ENCODE results near the gene ANKRD45.
"Not testable (repeated sequence)": the region's sequence is repeated elsewhere in the genome, so short reads cannot be mapped to it uniquely, and the experiment has no call there.

Gene ANKRD45, protein sequence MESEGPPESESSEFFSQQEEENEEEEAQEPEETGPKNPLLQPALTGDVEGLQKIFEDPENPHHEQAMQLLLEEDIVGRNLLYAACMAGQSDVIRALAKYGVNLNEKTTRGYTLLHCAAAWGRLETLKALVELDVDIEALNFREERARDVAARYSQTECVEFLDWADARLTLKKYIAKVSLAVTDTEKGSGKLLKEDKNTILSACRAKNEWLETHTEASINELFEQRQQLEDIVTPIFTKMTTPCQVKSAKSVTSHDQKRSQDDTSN

DNA sequence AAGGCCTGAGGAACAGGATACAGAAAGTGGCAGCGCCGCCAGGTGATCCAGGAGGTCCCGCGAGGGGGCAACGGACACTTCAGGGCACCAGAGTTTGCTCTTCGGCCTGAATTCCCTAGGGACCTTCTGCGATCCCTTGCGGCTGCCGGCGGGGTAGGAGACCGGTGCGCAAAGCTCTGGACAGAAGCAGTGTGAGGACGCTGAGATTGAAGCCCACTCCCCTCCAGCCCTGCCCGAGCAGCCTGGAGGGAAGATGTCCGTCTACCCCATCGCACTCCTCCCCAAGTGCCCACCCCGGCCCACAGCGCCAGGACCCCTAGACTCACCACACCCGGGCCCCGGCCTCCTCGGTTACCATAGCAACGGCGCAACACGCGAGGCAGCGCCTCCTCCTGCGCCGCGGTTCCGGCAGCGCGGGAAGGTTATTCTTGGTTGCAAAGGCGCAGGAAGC lies at the start of gene ANKRD45:
ANKRD45 (minus strand) TSS at position 361 of the 451 bp plus-strand sequence. CDS start 10,433 bp downstream, outside the sequence.
- DNase-seq = no peak

DNA sequence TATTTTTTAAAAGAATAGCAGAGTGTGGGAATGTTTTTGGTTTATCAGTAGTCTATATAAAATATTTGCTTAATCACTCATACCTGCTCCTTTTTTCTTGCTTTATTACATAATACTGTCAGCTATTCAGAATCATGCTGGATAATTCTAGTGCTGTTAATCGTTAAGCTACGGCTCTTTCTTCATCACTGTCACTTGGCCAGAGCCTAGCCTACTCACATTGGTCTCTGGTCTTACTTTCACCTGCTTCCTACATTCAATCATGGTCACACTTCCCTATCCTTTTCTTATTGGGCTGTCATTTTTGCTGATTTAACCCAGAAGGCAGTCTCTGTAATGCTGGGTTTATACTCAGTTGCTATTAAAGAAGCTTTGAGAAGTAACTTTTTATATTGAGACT lies 47.6 kb upstream of the ANKRD45 start:
- DNase-seq = no peak

DNA sequence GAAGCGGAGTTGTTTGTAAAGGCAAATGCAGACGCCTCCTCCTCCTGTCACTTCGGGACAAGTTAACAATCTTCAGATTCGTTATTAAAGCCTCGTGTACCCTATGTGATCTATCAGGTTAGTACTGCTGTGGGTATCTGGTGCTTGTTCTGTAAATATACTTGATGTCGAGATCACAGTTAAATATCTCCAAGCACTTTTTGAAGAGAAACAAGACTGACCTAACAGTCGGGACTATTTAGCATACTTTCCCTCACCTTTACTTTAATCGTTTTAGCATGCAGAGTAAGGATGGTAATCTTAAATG lies 45.8 kb upstream of the ANKRD45 start:
- no peak for DNase-seq

DNA sequence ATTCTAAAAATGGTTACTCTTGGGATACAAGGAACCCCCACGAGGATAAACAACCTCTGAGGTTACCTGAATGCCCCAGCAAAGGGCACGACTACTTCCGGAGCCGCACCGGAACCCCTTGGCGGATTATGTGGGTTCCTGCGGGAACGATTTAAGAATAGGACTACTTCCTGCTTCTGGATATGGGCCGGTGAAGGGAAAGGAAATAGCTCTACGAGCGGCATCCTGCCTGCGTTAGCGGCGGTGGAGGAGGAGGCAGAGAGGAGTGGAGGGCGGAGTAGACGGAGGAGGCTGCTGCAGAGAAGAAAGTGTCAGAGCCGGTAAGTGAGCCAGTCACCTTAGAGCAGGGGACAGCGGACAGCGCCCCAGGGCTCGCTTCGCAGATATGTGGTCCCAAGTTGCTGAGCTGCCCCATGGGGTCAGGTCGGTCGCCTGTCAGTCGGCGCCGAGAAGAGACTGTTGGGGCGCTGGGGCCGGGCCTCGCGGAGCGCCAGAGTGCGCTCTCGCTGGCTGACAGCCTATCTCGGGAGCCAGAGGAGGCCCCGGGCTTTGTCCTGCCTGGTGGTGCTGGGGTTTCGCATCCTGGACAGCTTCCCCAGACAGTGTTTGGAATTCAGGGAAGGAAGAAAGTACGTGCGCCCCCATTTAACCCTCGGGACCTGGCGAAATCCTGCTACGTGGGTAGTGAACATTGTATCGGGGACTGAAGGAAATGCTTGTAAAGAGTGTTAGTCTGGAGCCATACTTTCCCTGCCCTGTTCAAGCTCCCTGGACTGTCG lies 45.3 kb upstream of the ANKRD45 start, which contains the start of gene KLHL20:
KLHL20 (plus strand) TSS at position 223 of the 779 bp plus-strand sequence. CDS start 1,063 bp downstream, outside the sequence.
- peak; percentile 91 for DNase-seq

DNA sequence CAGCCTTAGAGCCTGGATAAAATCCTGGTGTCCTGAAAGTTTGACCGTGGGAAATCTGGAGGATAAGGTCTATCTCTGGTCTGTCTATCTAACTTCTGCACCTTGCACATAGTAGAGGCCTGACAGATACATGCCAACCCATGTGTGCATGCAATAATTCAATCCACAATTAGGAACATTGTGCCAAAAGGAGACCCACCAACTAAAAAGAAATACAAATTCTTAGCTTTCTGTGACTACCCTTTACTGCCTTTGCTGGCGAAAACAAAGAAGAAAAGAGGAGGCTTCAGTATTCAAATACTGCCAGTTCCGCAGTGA lies 44.7 kb upstream of the ANKRD45 start:
- DNase-seq = no peak

DNA sequence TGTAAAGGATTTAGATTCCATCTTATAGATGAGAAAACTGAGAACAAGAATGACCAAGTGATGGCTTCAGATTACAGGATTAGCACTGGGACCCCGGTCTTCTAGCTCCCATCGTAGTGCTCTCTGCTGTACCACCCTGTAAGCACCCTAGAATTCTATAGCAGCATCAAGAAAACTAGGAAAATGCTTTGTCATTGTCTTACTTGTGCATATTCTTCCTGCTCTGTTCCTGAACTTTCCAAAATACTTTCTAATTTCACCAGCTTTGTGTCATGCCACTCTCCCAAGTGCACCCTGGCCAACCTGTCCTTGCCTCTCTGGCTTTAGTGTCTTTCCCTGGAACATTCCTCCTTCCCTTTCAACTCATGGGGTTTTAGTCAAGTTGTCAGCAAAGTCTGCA lies 39.1 kb upstream of the ANKRD45 start:
- no peak for DNase-seq

DNA sequence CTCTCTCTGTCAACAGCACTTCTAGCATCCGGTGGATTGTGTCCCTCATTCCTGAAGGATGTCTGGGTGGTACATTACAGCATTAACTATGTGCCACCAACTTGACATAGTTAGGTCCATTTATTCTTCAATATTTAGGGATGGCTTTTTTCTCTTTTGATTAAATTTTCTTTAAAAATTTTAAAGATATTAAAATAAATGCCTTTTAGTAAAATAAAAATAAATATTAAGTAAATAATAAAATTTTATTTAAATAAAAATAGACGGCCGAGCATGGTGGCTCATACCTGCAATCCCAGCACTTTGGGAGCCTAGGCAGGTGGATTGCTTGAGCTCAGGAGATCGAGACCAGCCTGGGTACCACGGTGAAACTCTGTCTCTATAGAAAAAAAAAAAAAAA lies 35.5 kb upstream of the ANKRD45 start:
- DNase-seq = no peak

DNA sequence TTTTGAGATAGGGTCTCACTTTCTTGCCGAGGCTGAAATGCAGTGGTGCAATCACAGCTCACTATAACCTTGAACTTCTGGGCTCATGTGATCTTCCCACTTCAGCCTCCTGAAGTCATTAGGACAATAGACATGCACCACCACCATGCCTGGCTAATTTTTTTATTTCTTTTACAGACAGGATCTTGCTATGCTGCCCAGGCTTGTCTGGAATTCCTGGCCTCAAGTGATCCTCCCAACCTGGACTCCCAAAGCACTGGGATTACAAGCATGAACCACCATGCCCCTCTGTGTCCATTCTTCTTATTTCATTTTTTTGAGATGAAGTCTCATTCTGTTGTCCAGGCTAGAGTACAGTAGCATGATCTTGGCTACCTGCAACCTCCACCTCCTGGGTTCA lies 33.1 kb upstream of the ANKRD45 start:
- DNase-seq = no peak

DNA sequence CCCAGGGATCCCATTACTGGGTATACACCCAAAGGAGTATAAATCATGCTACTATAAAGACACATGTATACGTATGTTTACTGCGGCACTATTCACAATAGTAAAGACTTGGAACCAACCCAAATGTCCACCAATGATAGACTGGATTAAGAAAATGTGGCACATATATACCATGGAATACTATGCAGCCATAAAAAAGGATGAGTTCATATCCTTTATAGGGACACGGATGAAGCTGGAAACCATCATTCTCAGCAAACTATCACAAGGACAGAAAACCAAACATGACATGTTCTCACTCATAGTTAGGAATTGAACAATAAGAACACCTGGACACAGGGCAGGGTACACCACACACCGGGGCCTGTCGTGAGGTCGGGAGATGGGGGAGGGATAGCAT lies 31.6 kb upstream of the ANKRD45 start:
- DNase-seq = not testable (repeated sequence)

DNA sequence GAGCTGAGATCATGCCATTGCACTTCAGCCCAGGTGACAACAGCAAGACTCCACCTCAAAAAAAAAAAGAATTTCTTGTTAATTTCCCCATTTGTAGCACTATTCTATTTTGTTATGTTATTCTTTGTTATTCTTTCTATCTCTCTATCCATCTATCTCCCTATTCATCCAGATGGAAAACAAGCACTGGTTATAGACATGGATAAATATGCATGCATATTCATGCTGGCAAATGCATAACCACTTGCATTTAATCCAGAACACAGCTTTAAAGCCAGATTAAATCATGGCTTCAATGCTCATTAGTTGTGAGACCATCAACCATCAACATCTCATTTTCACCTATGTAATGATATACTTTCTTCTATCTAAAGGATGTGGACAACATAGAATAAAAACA lies 23.6 kb upstream of the ANKRD45 start:
- no peak for DNase-seq

DNA sequence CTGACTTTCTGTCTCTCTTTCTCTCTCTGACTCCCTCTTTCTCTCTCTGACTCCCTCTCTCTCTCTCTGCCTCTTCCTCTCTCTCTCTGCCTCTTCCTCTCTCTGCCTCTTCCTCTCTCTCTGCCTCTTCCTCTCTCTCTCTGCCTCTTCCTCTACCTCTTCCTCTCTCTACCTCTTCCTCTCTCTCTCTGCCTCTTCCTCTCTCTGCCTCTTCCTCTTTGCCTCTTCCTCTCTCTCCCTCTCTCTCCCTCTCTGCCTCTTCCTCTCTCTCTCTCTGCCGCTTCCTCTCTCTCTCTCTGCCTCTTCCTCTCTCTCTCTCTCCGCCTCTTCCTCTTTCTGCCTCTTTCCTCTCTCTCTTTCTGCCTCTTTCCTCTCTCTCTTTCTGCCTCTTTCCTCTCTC lies 18.6 kb upstream of the ANKRD45 start:
- no peak for DNase-seq

DNA sequence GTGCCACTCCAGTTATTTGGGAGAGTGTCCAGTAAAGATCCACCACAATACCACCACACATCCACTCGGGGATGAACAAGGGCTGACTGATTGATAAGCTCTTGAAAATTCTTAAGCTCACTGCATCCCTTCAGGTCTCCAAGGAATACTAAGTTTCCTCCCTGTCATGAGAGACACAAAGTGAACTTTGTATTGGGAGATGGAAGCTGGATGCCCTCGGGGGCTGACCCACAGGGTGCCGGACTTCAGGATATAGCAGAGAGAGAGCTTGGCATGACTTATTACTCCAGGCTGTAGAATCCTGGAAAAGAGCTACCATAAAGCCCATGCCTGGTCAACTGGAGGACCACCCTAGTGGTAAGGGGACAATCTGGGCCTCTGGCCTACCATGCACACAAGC lies 15.5 kb upstream of the ANKRD45 start:
- not testable (repeated sequence) for DNase-seq

DNA sequence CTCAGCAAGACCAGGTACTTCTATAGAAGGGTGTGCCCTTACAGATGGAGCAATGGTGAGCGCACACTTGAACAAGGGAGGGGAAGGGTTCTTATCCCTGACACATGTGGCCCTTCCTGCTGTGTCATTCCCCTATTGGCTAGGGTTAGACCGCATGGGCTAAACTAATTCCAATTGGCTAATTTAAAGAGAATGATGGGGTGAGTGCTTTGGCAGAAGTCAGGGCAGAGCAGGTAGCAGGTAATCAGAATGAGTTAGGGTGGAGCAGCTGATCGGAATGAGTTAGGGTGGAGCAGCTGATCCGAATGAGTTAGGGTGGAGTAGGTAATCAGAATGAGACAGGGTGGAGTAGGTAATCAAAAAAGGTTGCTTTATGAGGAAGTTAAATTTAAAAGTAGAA lies 14.2 kb upstream of the ANKRD45 start:
- DNase-seq = not testable (repeated sequence)

DNA sequence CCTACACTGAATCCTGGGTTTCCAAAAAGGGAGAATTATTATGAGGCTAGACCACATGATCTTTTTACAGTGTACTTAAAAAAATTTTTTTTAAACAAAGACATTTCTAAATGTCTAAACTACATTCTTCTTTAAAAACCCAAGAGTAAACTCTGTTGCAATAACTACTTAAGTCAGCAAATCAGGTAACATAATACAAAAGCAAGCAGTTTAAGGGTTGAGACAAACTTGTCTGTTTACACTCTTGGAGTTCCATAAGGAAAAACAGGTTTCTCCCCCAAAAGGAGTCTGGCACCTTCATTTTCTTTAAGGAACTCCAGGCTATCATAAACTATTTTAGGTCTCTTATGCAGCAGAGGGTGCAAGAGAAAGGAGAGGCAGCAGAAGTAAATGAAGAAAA lies 12.5 kb upstream of the ANKRD45 start:
- DNase-seq = no peak

DNA sequence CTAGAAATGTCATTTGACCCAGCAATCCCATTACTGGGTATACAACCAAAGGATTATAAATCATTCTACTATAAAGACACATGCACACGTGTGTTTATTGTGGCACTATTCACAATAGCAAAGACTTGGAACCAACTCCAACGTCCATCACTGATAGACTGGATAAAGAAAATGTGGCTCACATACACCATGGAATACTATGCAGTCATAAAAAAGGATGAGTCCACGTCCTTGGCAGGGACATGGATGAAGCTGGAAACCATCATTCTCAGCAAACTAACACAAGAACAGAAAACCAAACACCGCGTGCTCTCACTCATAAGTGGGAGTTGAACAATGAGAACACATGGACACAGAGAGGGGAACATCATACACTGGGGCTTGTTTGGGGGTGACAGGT lies 10.5 kb upstream of the ANKRD45 start:
- DNase-seq = not testable (repeated sequence)

DNA sequence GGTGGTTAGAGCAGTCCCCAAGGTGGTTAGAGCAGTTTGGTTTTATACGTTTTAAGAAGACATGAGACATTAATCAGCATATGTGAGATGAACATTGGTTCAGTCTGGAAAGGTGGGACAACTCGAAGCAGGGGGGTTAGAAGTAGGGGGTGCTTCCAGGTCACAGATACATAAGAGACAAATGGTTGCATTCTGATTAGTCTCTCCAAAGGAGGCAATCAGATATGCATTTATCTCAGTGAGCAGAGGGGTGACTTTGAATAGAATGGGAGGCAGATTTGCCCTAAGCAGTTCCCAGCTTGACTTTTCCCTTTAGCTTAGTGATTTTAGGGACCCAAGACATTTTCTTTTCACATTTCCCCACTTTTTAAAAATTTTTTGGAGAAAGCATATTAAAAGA lies 4.8 kb upstream of the ANKRD45 start:
- not testable (repeated sequence) for DNase-seq

DNA sequence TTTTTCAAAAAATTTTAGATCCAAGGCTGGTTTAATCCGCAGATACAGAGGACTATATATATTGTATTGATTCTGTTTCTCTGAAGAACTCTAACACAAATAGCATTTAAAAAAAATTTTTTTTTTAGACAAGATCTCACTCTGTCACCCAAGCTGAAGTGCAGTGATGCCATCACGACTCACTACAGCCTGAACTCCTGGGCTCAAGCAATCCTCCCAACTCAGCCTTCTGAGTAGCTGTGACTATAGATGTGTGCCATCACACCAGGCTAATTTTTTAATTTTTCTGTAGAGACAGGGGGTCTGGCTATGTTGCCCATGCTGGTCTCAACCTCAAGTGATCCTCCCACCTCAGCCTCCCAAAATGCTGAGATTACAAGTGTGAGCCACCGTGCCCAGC lies 3.0 kb downstream of the ANKRD45 start:
- DNase-seq = no peak

DNA sequence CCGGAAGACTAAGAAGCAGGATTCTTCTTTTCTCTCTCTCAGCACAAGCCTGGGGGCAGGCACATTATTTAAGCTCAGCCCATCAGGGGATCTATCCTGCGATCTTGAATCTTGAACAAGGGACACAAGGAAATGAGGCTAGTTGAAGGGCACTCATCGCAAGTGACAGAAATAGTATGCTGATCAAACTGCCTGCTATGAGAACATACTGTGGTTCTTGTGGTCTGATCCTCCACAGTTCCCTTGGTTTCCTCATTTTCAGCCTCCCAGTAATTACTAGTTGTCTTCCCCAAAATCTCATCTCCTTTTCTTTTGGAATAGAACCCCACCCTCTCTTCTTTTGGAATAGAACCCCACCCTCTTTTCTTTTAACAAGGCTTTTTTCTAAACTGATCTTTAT lies 6.5 kb downstream of the ANKRD45 start:
- DNase-seq = no peak

DNA sequence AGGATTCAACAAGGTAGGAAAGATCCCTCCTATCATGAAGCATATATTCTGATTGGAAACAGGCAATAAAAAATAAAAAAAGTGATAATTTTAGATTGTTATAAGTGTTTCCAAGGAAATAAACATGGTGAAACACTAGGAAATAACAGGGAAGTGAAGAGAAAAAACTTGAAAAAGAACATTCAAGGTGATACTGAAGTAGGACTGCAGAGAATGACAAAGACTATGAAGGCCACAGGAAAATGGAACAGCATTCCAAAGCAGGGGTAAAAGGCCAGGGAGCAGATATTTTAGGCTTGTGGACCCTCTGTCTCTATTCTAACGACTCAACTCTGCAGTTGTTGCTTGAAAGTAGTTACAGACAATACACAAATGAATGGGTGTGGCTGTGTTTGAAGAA lies 7.9 kb downstream of the ANKRD45 start:
- no peak for DNase-seq

DNA sequence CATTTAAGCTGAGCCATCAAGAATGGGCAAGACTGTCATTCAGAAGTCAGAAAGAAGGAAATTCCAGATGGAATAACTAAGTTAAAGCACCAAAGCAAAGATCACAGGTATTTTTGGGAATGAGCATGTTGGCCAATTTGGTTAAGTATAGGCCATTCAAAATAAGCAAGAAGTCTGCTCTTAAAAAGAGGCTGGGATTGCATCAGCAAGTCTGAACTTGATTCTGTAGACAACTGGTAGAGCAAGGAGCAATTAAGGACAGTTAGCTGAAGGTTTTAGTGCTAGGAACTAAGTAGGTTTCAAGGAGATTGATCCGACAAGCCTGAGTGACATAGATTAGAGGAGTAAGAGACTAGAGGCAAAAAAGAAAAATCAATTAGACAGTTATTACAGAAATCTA lies 8.4 kb downstream of the ANKRD45 start:
- no peak for DNase-seq

DNA sequence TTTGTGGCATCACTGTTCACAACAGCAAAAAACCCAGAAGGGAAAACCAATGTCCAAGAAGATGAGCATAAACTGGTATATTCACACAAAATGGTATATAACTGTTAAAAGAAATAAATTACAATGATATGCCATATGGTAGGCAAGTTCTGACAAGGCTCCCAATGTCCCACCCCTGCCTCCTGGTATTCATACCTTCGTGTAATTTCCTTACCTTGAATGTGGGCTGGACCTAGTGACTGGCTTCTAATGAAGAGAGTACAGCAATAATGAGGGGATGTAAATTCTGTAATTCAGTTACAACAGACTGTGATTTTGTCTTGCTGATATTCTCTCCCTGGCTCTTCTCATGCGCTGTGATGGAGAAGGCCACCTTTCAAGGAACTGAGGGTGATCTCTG lies 9.3 kb downstream of the ANKRD45 start:
- no peak for DNase-seq

DNA sequence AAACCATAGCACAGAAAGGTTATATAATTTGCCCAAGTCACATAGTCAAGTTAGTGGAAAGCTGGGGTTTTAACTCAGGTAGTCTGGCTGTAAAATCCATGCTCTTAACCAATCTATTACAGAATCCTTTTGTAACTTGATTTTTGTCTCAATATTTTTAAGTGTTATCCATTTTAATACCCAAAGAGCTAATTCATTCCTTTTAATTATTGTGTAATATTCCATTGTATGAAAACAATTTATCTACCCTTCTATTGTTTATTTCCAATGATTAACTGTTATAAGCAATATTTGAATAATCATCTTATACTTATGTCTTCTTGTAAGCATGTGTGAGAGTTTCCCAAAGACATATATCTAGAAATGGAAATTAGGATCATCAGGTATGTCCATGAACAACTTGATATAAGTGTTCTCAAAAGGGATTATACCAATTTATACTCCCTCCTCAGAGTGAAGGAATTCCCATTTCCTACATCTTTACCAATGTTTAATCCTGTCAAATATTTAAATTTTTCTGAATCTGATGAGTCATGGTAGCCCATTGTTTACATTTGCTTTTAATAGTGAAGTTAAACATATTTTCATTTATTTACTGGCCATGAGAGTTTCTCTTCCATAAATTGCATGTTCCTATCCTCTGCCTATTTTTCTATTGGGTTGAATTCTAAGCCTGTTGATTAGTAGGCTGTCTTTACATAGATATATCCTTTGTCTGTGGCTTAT lies 20.6 kb downstream of the ANKRD45 start:
- no peak for DNase-seq

DNA sequence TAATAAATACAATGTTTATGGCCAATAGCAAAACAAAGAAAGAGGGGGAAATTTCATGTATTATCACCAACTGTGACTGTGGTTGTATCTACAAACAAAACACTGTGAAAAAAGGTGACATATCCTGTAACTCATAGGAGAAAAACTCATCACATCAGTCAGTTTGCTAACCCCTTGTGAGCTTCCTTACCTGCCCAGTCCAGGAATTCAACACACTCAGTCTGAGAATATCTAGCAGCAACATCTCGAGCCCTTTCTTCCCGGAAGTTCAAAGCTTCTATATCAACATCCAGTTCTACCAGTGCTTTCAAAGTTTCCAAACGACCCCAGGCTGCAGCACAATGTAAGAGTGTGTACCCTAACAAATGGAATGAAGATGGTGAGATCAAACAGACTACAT lies 23.0 kb downstream of the ANKRD45 start:
- DNase-seq = no peak

Measured in CD4-positive, alpha-beta T cell treated with Interleukin-12 subunit alpha and Interleukin-12 subunit beta, for 1 hour (primary cell).